Effector memory CD4-positive, alpha-beta T cell (primary cell): Measurements from ENCODE around the gene LASP1NB.

ENCODE experiments used
- DNase-seq, 3 donors: peaks; one replicate each; pipeline ENCODE4 v3.0.0-alpha.2; 2020
- H3K27ac ChIP-seq: 2 replicates; pipeline ENCODE4 v1.7.0; 2013; ENCODE audit warnings: mild to moderate bottlenecking, low read length, moderate library complexity; ENCODE audit not compliant: insufficient read depth, poor library complexity, severe bottlenecking
- H3K27me3 ChIP-seq: replicated peaks from 2 replicates; pipeline ENCODE4 v1.7.0; 2013; ENCODE audit warnings: mild to moderate bottlenecking, low read length; ENCODE audit not compliant: insufficient read depth, control insufficient read depth, poor library complexity, severe bottlenecking
- H3K36me3 ChIP-seq: 2 replicates; pipeline ENCODE4 v1.7.0; 2013; ENCODE audit warnings: mild to moderate bottlenecking, low read length, moderate library complexity; ENCODE audit not compliant: control insufficient read depth, insufficient read depth
- H3K4me1 ChIP-seq: 2 replicates; pipeline ENCODE4 v1.7.0; 2013; ENCODE audit warnings: low read length, mild to moderate bottlenecking; ENCODE audit not compliant: control insufficient read depth, insufficient read depth, poor library complexity, severe bottlenecking
- H3K4me3 ChIP-seq: 2 replicates; pipeline ENCODE4 v1.7.0; 2013; ENCODE audit warnings: low read length, low read depth, mild to moderate bottlenecking; ENCODE audit not compliant: insufficient read depth, poor library complexity, severe bottlenecking
- H3K9me3 ChIP-seq: 2 replicates; pipeline ENCODE4 v1.7.0; 2013; ENCODE audit warnings: mild to moderate bottlenecking, low read length, moderate library complexity; ENCODE audit not compliant: control insufficient read depth

Gene LASP1NB

GRCh38 chr17:38925263-38925995 lies at the start of gene LASP1NB:
Gene LASP1NB (plus strand): TSS chr17:38925614.
- H3K9me3 ChIP-seq: no peaks in the 10 kb centered on the region
- no peaks in the 10 kb centered on the region for H3K36me3 ChIP-seq
- no peak within 1 kb of the TSS for H3K27ac ChIP-seq
- H3K4me1 ChIP-seq: peaks cover 5% of the 10 kb centered on the region
- H3K4me3 ChIP-seq: no peak within 1 kb of the TSS
- DNase-seq: no peak
- H3K27me3 ChIP-seq: no peaks in the 10 kb centered on the region

DNA sequence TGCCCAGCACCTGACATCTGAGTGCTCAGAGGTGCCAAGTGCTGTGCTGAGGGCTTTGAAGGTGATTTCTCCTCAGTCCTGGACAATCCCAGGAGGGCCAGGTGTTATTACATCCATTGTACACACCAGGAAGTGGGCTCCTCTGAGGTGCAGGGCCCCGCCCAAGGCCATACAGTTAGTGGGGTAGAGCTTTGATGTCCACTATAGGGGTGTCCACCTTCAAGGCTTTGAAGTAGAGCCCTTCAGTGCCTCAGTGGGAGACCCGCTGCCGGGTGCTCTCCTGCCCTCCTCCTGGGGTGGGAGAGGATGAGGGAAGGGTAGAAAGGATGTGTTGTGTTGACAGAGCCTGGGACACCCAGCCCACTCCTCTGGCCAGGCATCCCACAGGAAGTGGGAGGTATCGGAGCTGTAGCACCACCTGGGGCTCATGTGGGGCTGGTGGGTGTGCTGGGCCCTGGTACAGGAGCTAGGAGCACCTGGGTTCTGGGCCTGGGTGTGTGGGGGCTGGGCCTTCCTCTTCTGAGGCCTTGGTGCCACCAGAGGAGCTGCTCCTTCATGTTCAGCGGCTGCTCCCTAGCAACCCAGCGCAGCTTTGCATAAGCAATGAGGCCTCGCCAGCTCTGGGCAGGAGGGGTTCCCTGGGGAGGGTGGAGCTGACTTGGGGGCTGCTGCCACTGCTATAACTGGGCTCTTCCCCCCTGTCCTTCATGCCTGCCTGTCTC lies 48.1 kb upstream of the LASP1NB start:
- peaks cover 86% of the 10 kb centered on the region for H3K4me1 ChIP-seq
- H3K4me3 ChIP-seq: no peak overlapping the region
- DNase-seq: no peak
- H3K27me3 ChIP-seq: no peaks in the 10 kb centered on the region
- H3K9me3 ChIP-seq: no peaks in the 10 kb centered on the region
- H3K27ac ChIP-seq: peak overlapping the region; percentile 57
- peaks cover 18% of the 10 kb centered on the region for H3K36me3 ChIP-seq

DNA sequence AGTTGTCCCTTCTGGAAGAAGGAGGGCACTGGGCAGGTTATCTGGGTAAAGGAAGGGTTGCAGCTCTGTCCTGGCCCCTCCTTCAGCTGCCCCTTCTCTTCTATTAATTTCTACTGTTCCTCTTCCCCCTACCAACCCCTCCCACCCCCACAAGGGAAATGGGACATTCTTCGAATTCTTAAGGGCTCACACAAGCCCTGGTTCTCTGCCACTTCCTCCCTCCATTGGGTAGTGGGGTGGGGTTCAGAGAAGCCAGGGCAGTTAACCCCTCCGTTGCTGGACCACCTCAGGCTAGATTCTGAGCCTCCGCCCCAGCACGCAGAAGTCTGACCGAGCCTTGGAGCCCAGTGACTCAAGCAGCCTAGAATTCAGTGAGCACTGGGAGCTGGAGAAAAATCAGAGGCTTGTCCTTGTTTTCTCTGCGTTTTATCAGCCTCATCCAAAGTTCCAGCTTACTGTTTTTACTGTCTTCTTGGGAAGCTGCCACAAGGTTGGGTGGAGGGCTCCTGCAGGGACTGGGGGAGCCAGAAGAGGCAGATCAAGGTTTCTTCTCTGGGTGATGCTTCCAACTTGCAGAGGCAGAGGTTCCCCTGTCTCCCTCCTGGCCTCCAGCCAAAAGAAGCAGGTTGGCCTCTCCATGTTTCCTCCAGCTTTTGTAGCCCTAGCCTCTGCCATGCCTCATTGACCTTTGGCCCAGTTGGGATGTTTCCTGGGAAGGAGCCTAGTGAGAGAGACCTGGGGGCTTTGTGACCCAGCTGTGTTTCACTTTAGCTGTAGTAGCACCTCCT lies 45.3 kb upstream of the LASP1NB start:
- no peak for DNase-seq
- H3K36me3 ChIP-seq: peaks cover 18% of the 10 kb centered on the region
- H3K27ac ChIP-seq: peak overlapping the region; percentile 24
- H3K4me1 ChIP-seq: peaks cover 79% of the 10 kb centered on the region
- H3K27me3 ChIP-seq: no peaks in the 10 kb centered on the region
- H3K4me3 ChIP-seq: no peak overlapping the region
- no peaks in the 10 kb centered on the region for H3K9me3 ChIP-seq

- Histone ChIP-seq H3K36me3 (peaks cover 26% of the 10 kb centered on the region), H3K27me3 (no peaks in the 10 kb centered on the region), H3K27ac (peak overlapping the region; percentile 24), H3K4me1 (peaks cover 87% of the 10 kb centered on the region), H3K9me3 (no peaks in the 10 kb centered on the region), H3K4me3 (no peak overlapping the region)
- DNase-seq: peak in 1 of 3 donors; percentile 27
These were observed 43.7 kb upstream of the LASP1NB start for GRCh38 chr17:38881600-38882191.

GRCh38 chr17:38882870-38883269 lies 42.5 kb upstream of the LASP1NB start:
- Histone ChIP-seq H3K9me3 (no peaks in the 10 kb centered on the region), H3K36me3 (peaks cover 29% of the 10 kb centered on the region), H3K4me3 (no peak overlapping the region), H3K4me1 (peaks cover 82% of the 10 kb centered on the region), H3K27ac (peak overlapping the region; percentile 66), H3K27me3 (no peaks in the 10 kb centered on the region)
- no peak for DNase-seq

DNA sequence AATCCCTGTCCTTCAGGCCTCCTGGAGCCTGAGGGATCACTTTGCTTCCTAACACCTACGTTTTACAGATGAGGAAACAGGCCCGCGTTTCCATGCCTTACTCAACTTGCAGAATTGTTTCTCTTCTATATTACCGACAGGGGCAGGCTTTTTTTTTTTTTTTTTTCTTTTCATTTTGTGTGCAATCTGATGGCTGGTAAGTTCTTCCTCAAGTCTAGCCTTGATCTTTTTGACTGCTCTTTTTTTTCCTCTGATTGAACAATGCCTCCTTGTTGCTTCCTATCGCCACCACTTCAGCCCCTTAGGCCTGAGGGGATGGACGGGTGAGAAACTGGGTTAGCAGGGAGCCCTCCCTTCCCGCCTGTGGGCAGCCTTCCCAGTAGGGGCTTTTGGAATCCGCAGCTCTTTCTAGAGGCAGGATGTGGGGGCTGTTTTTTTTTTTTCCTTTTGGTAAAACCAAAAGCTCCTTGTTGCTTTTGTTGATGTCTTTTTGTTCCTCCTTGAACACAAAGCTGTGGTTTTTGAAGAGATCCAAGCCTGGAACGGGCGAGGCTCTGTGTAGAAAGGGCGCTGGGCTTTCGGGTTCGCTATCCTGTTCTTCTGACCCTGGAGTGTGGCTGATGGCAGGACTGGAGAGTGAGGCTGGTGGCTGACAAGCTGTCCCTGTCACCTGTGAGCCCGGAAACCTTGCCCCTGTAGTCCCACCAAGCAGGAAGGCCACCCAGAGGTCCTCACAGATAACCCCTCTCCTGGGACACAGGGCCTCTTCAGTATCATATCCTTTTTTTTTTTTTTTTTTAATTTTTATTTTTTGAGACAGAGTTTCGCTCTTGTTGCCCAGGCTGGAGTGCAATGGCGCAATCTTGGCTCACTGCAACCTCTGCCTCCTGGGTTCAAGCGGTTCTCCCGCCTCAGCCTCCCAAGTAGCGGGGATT lies 41.6 kb upstream of the LASP1NB start:
- no peak for DNase-seq

DNA sequence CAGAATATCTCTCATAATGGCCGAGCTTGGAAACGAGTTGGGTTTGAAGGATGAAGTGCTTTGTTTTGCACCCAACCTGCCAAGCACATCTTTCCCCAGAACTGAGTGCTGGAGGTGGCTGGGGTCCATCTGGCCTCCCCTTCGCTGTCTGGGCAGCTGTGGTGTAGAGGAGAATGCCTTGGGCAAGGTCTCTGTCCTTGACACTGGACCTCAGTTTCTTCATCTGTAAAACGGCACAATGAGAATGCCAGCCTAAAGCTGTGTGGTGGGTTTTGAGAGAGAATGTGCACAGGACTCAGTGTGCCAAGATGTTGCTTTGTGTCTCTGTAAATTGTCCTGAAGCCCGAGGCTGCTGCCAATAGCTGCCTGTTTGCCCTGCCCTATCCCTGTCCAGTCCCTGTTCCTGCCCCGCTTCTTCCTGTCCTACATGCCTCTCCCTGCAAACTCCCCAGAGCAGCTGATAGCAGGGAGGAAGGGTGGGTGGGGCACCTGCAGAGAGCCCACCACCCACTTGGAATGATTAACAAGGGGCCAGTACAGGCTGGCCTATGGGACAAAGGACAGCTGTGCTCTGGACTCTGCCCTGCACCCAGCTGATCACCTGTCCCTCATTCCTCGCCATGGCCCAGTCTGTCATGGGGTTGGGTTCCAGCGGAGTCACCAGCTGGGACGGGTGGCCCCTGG lies 40.2 kb upstream of the LASP1NB start:
- peaks cover 79% of the 10 kb centered on the region for H3K4me1 ChIP-seq
- DNase-seq: no peak
- H3K9me3 ChIP-seq: no peaks in the 10 kb centered on the region
- H3K4me3 ChIP-seq: no peak overlapping the region
- no peaks in the 10 kb centered on the region for H3K27me3 ChIP-seq
- H3K27ac ChIP-seq: peak overlapping the region; percentile 37
- H3K36me3 ChIP-seq: peaks cover 21% of the 10 kb centered on the region

More for the DNA sequence above, 41.6 kb upstream of the LASP1NB start:
- Histone ChIP-seq H3K4me3 (no peak overlapping the region), H3K4me1 (peaks cover 76% of the 10 kb centered on the region), H3K27me3 (no peaks in the 10 kb centered on the region), H3K27ac (peak overlapping the region; percentile 66), H3K9me3 (no peaks in the 10 kb centered on the region), H3K36me3 (peaks cover 21% of the 10 kb centered on the region)

DNA sequence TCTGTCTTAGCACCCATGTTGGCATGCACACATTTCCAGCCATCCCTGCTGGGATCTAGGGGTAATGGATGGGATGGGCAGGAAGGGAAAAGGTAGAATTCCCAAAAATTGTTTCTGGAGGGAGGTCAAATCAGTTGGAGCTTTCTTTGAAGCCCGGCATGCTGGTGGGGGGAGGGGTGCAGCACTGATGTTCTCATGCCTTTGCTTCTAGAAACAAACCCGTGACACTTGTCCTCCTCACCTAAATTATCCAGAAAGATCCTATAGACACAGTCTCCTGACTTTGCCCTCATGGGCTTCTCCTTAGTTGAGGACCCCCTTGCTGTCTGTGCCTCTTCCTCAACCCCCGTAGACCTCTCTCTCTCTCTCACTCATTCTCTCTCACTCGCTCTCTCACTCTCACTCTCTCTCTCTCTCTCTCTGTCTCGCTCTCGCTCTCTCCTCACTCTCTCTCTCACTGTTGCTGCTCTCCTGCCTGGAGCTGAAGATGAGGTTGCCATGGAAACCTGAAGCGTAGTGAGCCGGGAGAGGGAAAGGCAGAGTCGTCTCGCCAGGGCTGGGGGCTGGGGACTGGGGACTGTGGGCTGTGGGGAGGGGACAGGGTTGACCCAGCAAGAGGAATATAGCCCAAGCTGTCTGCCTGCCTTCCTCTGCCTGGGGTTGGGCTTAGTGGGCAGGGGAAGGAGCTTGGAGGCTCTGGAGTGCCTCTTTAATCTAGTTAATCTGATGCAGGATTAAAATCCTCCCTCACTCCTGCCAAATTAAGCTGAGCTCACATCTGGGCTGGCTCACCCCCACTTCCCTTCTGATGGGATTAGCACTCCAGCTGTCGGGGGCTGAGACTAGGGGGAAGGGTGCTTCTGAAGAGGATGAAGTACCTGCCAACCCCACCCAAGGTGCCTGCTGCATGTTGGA lies 39.4 kb upstream of the LASP1NB start:
- peaks cover 79% of the 10 kb centered on the region for H3K4me1 ChIP-seq
- no peak overlapping the region for H3K4me3 ChIP-seq
- peaks cover 28% of the 10 kb centered on the region for H3K36me3 ChIP-seq
- no peaks in the 10 kb centered on the region for H3K9me3 ChIP-seq
- DNase-seq: no peak
- H3K27ac ChIP-seq: peak overlapping the region; percentile 37
- H3K27me3 ChIP-seq: no peaks in the 10 kb centered on the region
